Measurements from ENCODE around the gene DOCK7.

DOCK7 gene

GRCh38 chr1:62493656-62494055 lies 194.5 kb downstream of the DOCK7 start:
- Histone ChIP-seq H3K79me2 (ENCODE audit: control insufficient read depth, low read length) (no peaks in the 10 kb centered on the region), H3K9me2 (replicated peaks; ENCODE audit: control insufficient read depth, low read length) (no peaks in the 10 kb centered on the region), H3K36me3 (ENCODE audit: control insufficient read depth, low read length) (no peaks in the 10 kb centered on the region), H3K4me1 (ENCODE audit: control insufficient read depth, low read length) (no peaks in the 10 kb centered on the region), H3K4me2 (ENCODE audit: low read length) (no peak overlapping the region), H3K9me3 (ENCODE audit: control insufficient read depth, insufficient read depth, low read length) (no peaks in the 10 kb centered on the region), H3F3A (ENCODE audit: control insufficient read depth, insufficient read depth) (no peaks in the 10 kb centered on the region), H3K27ac (ENCODE audit: low read depth, low read length) (no peak overlapping the region), H3K27me3 (ENCODE audit: control insufficient read depth, low read length) (no peaks in the 10 kb centered on the region), H4K20me1 (ENCODE audit: control insufficient read depth, insufficient read depth, low read depth, low read length) (no peaks in the 10 kb centered on the region), H3K4me3 (ENCODE audit: low read length) (no peak overlapping the region)
- TF ChIP-seq CTCF (IDR thresholded peaks at IDR 0.05; ENCODE audit: low read depth, low read length, poor library complexity, severe bottlenecking) (no peak), EZH2phosphoT487 (IDR thresholded peaks at IDR 0.05; ENCODE audit: borderline replicate concordance, low read length) (no peak)

- no peaks in the 10 kb centered on the region for H3K79me2 ChIP-seq (ENCODE audit: control insufficient read depth, low read length)
- no peaks in the 10 kb centered on the region for H4K20me1 ChIP-seq (ENCODE audit: control insufficient read depth, insufficient read depth, low read depth, low read length)
- no peaks in the 10 kb centered on the region for H3F3A ChIP-seq (ENCODE audit: control insufficient read depth, insufficient read depth)
- H3K4me3 ChIP-seq (ENCODE audit: low read length), result no peak overlapping the region
- H3K36me3 ChIP-seq (ENCODE audit: control insufficient read depth, low read length), result no peaks in the 10 kb centered on the region
- no peak overlapping the region for H3K27ac ChIP-seq (ENCODE audit: low read depth, low read length)
- no peak overlapping the region for H3K4me2 ChIP-seq (ENCODE audit: low read length)
- TF ChIP-seq EZH2phosphoT487 (IDR thresholded peaks at IDR 0.05; ENCODE audit: borderline replicate concordance, low read length) (no peak), CTCF (IDR thresholded peaks at IDR 0.05; ENCODE audit: low read depth, low read length, poor library complexity, severe bottlenecking) (no peak)
- H3K9me2 ChIP-seq (replicated peaks; ENCODE audit: control insufficient read depth, low read length), result no peaks in the 10 kb centered on the region
- H3K27me3 ChIP-seq (ENCODE audit: control insufficient read depth, low read length), result no peaks in the 10 kb centered on the region
- H3K9me3 ChIP-seq (ENCODE audit: control insufficient read depth, insufficient read depth, low read length), result no peaks in the 10 kb centered on the region
- H3K4me1 ChIP-seq (ENCODE audit: control insufficient read depth, low read length), result no peaks in the 10 kb centered on the region
Observed at GRCh38 chr1:62492521-62492920, 195.7 kb downstream of the DOCK7 start.

GRCh38 chr1:62487956-62488355 lies 200.2 kb downstream of the DOCK7 start:
- Histone ChIP-seq H4K20me1 (ENCODE audit: control insufficient read depth, insufficient read depth, low read depth, low read length) (no peaks in the 10 kb centered on the region), H3F3A (ENCODE audit: control insufficient read depth, insufficient read depth) (no peaks in the 10 kb centered on the region), H3K9me3 (ENCODE audit: control insufficient read depth, insufficient read depth, low read length) (no peaks in the 10 kb centered on the region), H3K4me1 (ENCODE audit: control insufficient read depth, low read length) (peaks cover 12% of the 10 kb centered on the region), H3K27me3 (ENCODE audit: control insufficient read depth, low read length) (no peaks in the 10 kb centered on the region), H3K4me3 (ENCODE audit: low read length) (no peak overlapping the region), H3K9me2 (replicated peaks; ENCODE audit: control insufficient read depth, low read length) (no peaks in the 10 kb centered on the region), H3K79me2 (ENCODE audit: control insufficient read depth, low read length) (no peaks in the 10 kb centered on the region), H3K4me2 (ENCODE audit: low read length) (no peak overlapping the region), H3K27ac (ENCODE audit: low read depth, low read length) (no peak overlapping the region), H3K36me3 (ENCODE audit: control insufficient read depth, low read length) (no peaks in the 10 kb centered on the region)
- TF ChIP-seq EZH2phosphoT487 (IDR thresholded peaks at IDR 0.05; ENCODE audit: borderline replicate concordance, low read length) (no peak), CTCF (IDR thresholded peaks at IDR 0.05; ENCODE audit: low read depth, low read length, poor library complexity, severe bottlenecking) (no peak)

Data from DOHH2 (cell line).